GM08714 (cell line): ENCODE measurements around the gene ZNF384.

Source experiments
- H3K4me3 ChIP-seq: fragments of 200-500 bp; sonication (Bioruptor generic); 2 replicates; pipeline ENCODE4 v1.5.1; 2014; ENCODE audit warnings: mild to moderate bottlenecking, low read length, inconsistent platforms
- ZNF274 ChIP-seq: IDR thresholded peaks from 2 replicates; pipeline ENCODE4 v1.6.1; 2012; ENCODE audit warnings: mild to moderate bottlenecking, low read depth, low read length

Gene ZNF384

GRCh38 chr12:6632026-6632983 lies 56.9 kb downstream of the ZNF384 start:
- no peak for TF ChIP-seq ZNF274
- H3K4me3 ChIP-seq = peak overlapping the region; percentile 1; the same call in 1 of the 2 replicates

- TF ChIP-seq ZNF274 = no peak
- peak overlapping the region; percentile 27; the same call in 1 of the 2 replicates for H3K4me3 ChIP-seq
Observed at GRCh38 chr12:6631549-6631961, 57.6 kb downstream of the ZNF384 start.

- H3K4me3 ChIP-seq = no peak overlapping the region; the same call in 1 of the 2 replicates
- no peak for TF ChIP-seq ZNF274
Observed at GRCh38 chr12:6630736-6631135, 58.4 kb downstream of the ZNF384 start.

- TF ChIP-seq ZNF274 = no peak
- H3K4me3 ChIP-seq = peak overlapping the region; percentile 29; the same call in 1 of the 2 replicates
Observed at GRCh38 chr12:6627616-6628015, 61.6 kb downstream of the ZNF384 start.

GRCh38 chr12:6626654-6627283 lies 62.4 kb downstream of the ZNF384 start:
- no peak for TF ChIP-seq ZNF274
- H3K4me3 ChIP-seq = peak overlapping the region; percentile 29; the same call in 1 of the 2 replicates

GRCh38 chr12:6620885-6621274 lies 68.3 kb downstream of the ZNF384 start:
- no peak overlapping the region for H3K4me3 ChIP-seq
- TF ChIP-seq ZNF274 = no peak

- no peak for TF ChIP-seq ZNF274
- no peak overlapping the region for H3K4me3 ChIP-seq
Observed at GRCh38 chr12:6620137-6620884, 68.9 kb downstream of the ZNF384 start.

- H3K4me3 ChIP-seq = no peak overlapping the region
- no peak for TF ChIP-seq ZNF274
Observed at GRCh38 chr12:6618483-6619225, 70.5 kb downstream of the ZNF384 start.
